NCI-H82 treated with DMSO at 0.1 percent for 48 hours (cell line): ENCODE data around the gene PRKCA.

ENCODE experiments used
- DNase-seq: peaks from one replicate; lab custom pipeline; 2025; ENCODE audit not compliant: unreplicated experiment; lab: John Stamatoyannopoulos, UW

Gene PRKCA

DNA sequence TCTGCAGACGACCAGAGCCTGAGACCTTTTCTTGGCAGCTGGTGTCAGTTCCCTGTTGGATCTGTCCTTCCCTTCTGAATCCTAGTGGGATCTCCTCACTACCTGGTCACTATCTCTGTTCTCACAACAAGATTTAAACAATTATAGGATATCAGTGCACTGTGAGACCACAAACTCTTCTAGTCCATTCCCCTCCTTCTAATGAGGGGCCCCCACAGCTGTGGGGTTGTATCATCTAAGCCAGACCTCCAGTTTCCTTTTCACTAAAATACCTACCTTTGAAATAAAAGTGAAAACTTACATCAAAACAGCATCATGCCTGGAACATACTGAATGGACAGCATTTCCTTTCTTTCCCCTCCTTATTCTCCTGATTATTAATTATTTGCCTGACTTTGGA lies 233.2 kb downstream of the PRKCA start:
- no peak for DNase-seq

DNA sequence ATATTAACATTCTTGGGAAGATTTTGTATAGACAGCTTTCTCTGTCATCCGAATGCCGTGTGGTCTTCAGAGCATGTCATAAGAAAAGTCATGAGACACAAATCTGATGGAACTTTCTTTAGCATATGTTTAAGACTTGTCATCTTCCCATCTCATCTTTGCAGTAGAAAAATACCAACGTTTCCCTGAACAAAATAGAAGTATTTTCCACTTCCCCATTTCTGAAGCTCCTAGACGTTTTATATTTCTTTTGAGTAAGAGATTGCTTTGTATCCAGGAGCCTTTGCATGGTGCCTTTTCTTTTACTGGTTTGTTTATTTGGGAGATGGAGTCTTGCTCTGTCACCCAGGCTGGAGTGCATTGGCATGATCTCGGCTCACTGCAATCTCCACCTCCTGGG lies 235.1 kb downstream of the PRKCA start:
- DNase-seq, result no peak

DNA sequence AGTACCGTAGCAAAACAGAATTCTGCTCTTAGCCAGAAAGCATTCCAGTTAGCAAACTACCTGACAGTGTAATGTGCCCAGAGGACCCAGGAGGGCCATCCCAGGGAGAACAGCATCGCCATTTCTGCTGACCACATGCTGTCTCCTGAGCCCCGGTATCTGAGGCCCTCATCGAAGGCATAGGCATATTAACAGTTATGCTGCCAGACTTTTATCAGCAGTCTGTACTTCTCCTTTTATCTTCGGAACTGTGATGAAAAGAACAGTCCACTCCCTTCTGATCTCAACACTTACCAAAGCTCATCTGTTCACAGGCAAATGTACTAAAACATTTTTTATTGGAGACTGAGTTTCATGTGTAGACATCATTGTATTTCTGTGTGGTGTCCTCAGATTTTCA lies 236.4 kb downstream of the PRKCA start:
- no peak for DNase-seq

DNA sequence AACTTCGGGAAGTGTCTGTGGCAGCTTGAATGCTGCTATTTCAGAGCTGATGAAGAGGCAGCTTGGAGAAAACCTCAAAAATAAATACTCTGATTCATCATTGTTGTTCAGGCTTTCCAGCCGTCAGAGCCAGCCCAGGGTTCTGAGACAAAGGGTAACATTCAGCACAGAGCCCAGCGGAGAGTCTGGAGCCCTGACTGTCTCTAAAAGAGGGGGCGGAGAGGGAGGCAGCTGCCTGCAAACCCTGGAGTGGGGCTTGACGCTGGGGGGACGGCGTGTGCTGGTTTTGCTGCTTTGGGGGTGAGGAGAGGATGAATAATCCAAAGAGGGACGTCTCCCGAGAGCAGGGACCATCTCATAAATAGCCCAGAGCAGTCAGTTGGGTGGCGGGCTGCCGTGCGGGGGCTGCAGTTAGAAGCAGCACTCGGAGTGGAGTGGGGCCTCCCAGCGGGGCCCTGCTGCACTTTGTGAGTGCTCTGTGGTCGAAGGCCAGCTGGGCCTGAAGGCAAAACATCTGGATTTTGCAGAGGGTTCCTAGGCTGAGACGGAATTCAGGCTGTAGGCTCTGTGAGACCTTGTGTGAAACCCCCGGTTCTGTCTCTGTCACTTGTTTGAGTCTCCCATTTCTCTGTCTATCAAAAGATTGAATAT lies 237.8 kb downstream of the PRKCA start:
- DNase-seq, result no peak

DNA sequence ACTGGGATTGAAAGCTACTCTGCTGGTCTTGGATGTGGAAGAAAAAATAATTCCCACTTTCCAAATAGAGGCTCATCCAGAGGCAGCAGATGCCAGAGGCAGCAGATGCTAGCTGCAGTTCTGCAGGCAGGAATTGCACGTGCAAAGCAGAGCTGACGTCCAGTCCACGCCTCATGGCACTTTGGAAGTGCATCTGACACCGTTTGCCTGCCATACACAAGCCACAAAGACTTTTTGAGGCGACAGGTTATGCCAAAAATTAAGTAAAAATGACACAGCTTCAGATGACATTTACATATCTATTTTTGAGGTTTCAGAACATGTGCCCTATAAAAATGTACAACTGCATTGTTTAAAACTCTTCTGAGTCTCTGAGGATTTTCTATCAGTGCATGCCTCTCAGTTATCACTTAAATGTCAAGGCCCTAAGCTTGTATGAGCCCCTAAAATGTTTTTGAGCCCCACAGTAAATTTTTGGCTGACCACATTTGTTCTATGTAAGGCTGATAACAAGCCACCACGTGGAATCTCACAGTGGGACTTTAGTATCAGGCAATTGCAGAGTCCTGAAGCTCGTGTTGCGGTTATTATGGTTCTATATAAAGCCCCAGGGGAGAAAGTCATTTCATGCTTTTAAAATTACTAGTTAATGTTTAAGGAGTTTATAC lies 239.2 kb downstream of the PRKCA start:
- DNase-seq, result no peak

DNA sequence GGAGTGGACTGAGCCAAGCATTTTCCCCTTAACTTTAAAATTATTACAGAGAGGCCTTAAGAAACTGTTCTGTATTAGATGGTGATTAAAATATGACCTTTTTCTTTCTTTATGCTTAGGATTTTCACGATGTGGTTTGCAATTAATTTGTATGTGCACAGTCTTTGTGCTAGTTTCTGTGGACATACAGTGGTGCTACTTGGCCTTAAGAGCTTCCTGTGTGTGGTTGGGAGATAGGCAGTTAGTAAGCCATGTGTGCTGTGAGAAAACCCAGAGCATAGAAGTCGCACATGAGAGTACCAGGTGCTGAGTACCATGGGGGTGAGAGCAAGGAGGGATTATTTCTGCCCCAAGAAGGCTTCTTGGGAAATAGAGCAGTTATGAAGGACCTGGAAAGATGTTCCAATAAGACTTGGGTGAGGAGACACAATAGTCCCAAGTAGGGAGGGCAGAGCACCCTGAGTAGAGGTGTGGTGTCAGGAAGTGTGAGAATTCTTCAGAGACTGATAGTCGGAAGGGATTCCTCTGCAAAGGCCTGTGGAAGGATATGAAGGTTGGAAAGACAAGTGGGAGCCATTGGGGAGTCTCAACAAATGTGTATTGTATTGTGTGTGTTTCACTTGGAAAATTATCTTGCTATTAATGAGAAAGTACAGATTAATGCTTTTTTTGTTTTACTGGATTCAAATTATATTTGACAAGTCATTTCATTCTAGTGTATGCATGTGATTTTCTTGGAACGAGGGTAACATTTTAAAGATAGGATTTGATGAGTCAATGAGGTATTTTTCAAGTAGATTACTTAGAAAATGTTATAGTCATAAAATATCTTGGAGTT lies 239.9 kb downstream of the PRKCA start:
- DNase-seq, result no peak

DNA sequence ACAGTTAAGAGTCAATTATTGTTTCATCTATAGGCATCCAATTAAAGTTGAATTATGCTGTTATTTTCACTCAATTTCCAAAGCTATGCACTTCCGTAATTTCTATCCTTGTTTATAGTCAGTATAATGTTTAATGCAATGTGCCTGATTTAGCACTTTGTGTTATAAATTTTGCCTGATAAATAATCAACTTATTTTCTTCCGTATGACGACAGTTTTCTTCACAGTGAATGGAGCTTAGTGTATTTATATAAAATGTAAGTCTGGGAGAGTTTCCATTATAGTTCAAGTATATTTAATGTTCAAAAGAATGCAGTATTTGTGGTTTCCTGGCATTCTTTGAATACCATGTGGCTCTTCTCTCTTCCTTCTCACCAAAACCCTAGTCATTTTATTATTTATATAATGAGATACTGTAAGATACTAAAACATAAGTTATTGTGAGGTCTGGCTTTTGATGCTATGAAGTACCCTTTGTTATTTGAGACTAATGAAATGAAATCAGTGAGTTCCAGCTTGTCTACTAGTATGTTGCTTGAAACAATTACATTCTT lies 240.6 kb downstream of the PRKCA start:
- no peak for DNase-seq

DNA sequence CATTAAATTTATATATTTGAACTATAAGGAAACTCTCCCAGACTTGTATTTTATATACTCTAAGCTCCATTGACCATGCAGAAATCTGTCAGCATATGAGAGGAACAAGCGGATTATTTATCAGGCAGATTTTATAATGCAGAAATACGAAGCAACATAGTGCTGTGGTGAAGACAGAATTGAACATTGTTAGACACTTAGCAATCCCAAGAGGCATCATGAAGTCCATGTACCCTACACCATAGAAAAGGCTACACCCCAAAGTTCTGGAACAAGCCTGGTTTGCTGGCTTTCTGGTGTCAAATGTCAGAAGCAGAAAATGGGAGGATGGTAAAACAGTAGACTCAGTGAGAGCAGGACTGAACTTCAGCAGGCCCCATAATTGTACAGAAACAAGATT lies 241.1 kb downstream of the PRKCA start:
- DNase-seq, result no peak

DNA sequence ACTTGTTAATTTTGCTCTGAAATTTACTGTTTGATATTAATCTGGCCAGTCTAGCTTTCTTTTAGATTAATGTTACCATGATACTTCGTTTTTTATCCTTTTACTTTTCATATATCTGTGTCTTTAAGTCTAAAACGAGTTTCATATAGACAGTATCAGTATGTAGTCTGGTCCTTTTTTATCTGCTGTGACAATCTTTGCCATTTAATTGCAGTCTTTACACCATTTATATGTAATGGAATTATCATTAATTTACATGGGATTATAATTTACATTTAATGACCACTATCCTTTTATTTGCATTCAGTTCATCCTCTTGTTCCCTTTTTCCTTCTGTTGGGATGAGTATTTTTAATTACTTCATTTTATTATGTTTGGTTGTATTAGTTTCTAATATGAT lies 243.5 kb downstream of the PRKCA start:
- no peak for DNase-seq

DNA sequence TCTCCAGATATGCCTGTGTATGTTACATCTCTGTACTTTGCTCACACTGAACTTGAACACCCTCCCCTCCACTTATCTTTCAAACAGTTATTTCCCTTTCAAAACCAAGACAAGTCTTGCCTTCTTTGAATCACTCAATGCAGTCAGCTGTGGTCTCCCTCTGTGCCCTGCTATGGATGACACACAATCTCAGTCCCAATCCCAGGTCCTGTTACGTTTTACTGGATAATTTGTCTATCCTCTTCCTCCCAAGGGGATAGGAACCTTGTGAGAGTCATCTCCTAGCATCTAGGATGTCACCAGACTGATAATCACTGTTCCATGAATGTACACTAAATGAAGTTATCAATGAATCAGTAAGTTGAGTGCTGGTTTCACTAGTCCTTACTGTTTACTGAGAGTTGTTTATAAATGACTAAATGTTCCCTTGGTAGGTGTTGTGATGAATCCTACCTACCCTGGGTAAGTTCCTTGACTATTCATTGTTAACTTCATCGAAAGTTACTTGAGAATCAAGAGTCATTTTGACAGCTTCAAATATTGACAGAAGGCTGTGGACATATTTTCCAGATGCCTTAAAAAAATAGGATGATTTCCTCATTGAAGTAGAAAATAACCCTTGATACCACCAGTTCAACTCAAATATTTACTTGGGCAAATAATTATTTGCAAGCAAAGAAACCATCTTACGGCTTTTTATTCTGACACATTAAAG lies 244.9 kb downstream of the PRKCA start:
- no peak for DNase-seq

DNA sequence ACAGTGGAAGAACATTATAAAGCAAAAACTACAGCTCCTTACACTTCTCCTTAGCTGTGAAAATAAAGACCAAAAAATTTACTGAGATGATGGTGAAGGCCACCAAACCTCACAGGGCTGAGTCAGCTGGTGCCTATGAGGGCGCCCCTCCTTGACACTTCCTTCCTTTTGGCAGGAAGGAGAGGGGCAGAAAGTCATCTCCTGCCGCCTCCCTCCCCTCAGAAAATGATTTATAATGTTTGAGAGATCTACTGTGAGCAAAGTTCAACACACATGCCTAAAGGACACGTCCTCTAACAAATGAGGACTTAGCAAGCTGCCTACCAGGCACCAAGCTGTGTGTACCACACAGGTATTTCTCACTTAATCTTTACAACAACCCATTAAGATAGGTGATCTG lies 245.7 kb downstream of the PRKCA start:
- DNase-seq, result no peak

DNA sequence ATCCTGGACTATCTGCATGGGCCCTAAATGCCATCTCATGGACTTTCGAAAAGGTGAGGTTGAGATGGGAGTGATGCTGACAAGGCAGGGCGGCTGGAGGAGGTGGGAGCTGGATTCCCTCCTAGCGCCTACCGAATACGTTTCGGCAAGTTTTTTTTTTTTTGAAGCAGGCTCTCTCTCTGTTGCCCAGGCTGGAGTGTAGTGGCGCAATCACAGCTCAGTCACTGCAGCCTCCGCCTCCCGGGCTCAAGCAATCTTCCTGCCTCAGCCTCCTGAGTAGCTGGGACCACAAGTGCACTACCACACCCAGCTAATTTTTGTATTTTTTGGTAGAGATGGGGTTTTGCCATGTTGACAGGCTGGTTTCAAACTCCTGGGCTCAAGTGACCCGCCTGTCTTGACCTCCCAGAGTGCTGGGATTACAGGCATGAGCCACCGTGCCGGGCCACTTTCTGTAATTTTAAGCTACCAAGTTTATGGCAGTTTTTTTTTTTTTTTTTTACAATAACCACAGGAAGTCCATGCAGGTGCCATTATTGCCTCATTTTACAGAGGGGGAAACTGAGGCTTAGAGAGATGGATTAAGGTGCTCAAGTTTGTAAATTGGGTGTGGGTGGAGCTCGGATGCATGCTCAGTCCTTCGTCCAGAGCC lies 246.4 kb downstream of the PRKCA start:
- no peak for DNase-seq

DNA sequence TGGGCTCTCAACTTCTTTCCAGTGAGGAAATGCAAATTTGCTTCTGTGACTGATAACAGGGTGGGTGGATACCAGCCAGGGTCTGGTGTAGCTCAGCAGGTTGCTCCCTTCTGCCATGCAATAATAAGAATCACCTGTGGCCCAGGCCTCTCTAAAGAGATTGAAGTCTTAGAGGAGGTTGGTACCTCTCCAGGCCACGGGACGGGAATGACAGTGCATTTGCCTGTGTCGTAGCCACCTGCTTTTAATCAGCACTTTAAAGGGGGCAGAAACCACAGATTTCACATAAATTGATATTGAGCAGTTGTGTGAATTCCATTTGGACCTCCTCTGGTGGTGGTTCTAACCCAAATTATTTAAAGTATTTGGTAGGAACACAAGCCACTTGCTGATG lies 246.9 kb downstream of the PRKCA start:
- no peak for DNase-seq

DNA sequence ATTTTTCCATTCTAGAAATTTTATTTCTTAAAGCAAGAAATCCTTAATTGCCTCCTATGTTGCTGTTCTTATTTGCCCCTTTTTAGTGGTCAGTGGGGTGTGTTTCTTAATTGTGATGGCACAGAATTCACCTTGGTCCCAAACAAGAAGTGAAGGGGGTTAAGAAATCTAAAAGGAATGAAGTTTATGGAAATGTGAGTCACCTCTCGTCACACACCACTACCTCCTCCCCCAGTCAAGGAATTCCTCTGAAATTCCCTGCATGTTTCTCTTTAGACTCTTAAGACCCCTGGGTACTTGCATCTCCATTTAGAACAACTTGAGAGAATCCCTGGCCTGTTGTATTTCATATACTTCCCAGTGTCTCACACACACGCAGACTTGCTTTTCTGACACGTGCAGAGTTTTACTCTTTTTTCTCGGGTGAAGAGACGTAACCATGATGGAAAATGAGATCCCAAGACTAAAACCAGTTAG lies 247.4 kb downstream of the PRKCA start:
- DNase-seq, result no peak

DNA sequence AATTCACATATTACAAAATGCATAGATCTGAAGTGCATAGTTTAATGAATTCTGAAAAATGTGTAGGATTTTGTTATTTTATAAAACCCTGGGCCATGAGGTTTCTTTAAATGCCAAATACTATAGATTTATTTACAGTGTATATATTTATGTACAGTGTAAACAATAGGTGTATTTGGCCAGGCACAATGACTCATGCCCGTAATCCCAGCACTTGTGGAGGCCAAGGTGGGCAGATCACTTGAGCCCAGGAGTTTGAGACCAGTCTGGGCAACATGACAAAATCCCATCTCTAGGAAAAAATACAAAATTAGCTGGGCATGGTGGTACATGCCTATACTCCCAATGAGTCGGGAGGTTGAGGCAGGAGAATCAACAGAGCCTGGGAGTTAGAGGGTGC lies 249.4 kb downstream of the PRKCA start:
- DNase-seq, result no peak

DNA sequence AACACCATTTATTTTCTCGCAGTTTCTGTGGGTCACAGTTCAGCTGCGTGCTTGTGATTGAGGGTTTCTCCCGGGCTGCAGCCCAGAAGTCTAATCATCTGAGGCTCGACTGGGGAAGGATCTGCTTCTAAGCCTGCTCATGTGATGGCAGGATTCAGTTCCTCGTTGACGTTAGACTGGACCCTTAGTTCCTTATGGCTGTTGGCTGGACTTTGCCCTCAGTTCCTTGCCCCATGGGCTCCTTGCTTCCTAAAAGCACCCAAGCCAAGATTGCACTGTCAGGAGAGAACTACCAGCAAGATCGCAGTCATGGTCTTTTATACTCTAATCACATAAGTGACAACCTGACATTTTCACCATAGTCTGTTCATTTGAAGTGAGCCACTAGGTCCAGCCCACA lies 250.0 kb downstream of the PRKCA start:
- no peak for DNase-seq

DNA sequence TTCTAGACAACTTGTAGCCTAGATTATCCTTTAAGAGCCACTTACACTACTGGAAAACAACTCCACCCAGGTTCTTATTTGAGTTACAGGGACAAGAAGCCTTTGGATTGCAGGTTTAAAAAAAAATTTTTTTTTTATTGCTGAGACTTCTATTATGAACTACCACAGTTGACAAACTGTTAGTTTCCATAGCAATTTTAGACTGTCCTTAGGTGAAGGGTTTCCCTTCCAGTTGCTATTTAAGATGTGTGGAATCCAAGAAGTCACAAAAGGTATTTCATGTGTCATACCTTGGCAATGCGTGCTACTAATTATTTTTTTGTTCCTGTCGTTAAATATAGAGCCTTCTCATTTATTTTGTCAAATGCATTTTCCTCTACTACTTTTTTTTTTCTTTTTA lies 253.2 kb downstream of the PRKCA start:
- DNase-seq, result no peak

DNA sequence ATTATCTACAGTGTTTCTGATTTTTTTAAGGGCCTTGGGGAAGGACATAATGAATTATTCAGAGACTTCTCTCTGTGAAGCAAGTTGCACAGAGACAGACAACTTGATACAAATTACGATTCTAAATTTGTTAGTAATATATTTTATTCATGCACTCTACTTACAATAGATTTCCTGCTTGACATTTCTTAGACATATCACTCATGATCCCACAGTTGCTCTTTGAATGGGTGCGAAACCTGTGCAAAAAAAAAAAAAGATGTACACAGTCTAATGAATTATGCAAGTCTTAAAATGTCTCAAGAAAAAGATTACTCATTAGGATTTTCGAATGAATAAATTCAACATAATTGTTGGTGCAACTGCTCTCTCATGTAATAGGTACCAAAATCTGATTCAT lies 254.8 kb downstream of the PRKCA start:
- DNase-seq, result no peak

DNA sequence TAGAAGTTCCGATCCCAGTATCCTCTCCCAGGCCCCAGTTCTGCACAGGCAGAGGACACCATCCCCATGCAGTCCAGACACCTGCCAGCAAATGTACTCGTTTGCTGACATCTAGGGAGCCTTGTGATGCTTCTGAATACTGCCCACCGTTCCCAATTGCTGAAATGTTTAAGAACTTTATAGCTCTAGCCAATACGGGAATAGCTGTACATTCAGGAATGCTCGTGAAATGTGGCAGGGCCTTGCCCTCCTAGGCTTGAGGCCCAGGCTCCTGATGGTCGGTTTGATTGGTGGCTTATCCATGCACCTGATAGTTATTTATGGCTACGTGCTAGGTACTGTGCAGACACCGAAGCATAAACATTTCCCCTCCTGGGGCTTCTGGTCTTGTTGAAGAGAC lies 255.5 kb downstream of the PRKCA start:
- no peak for DNase-seq

DNA sequence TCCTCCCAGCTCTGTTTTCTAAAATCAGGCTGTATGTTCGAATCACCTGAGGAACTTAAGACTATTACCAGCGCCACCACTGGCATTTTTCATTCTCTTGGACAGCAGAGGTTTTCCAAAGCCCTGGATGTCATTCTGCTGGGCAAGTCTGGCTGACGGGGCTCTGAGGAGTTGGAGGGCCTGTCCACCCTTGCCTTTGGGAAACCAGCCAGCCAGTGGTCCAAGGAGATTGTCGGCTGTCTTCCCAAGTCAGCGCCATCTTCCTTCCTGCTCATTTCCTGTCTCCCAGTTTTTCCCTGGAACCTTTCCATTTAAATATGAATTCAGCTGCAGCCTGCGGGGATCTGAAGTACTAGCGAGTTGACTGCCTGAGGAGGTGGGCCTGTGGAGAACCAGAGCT lies 258.3 kb downstream of the PRKCA start:
- no peak for DNase-seq

DNA sequence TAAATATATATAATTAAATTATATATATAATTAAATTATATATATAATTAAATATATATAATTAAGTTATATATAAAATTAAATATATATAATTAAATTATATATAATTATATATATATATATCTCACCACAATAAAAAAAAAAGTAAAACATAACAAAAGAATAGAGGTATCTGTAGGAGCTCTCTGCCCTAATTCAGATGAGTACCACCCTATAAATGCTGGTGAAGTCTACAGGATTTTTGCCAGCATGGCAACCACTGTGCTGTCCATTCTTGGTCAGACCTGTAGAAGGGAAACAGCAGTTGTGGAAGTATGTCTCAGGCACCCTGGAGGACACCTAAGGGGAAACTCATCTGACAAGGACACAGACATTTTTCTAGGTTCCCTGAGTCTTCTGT lies 259.7 kb downstream of the PRKCA start:
- DNase-seq, result no peak
